Common myeloid progenitor, CD34-positive (primary cell): Measurements from ENCODE around the gene MAP7D3.
"Not testable (repeated sequence)": the region's sequence is repeated elsewhere in the genome, so short reads cannot be mapped to it uniquely, and the experiment has no call there.

Source experiments
- CTCF ChIA-PET: fragments of 350-600 bp; sonication (Branson Sonifier 250); formaldehyde crosslinking; loops from one replicate; lab custom pipeline; 2021; ENCODE audit warnings: antibody characterized with exemption; lab: Charles Lee
- POLR2A ChIA-PET: fragments of 350-600 bp; sonication (Branson Sonifier 250); formaldehyde crosslinking; loops from one replicate; lab custom pipeline; 2021; ENCODE audit warnings: antibody characterized with exemption; lab: Charles Lee
- DNase-seq, 3 donors: peaks; one replicate each; pipeline versions ENCODE4 v3.0.0 to v3.0.0-alpha.2; 2013
- H3K27ac ChIP-seq, 2 experiments: 1 replicate in 1 of 2; 2 replicates in 1 of 2; pipeline ENCODE4 v1.7.0; 2013; ENCODE audit warnings: inconsistent platforms in 2 of 2, low read length in 2 of 2, mild to moderate bottlenecking in 2 of 2, low read depth in 1 of 2, moderate library complexity in 1 of 2; ENCODE audit not compliant: severe bottlenecking in 2 of 2, insufficient read depth in 1 of 2, poor library complexity in 1 of 2
- H3K27me3 ChIP-seq, 5 experiments: replicated peaks in 2 of 5; 1 replicate in 3 of 5; 2 replicates in 2 of 5; pipeline versions ENCODE4 v1.6.1 to v1.7.0; 2013; ENCODE audit warnings: low read length in 4 of 5, mild to moderate bottlenecking in 2 of 5, moderate library complexity in 2 of 5, inconsistent platforms in 1 of 5; ENCODE audit not compliant: insufficient read depth in 5 of 5, control insufficient read depth in 4 of 5
- H3K36me3 ChIP-seq, 4 experiments: 1 replicate in 2 of 4; 2 replicates in 2 of 4; pipeline versions ENCODE4 v1.6.1 to v1.7.0; 2013; ENCODE audit warnings: low read length in 3 of 4, control low read depth in 1 of 4, mild to moderate bottlenecking in 1 of 4; ENCODE audit not compliant: control insufficient read depth in 4 of 4, insufficient read depth in 4 of 4
- H3K4me1 ChIP-seq, 4 experiments: 1 replicate in 3 of 4; 2 replicates in 1 of 4; pipeline versions ENCODE4 v1.6.1 to v1.7.1; 2013; ENCODE audit warnings: low read length in 3 of 4, mild to moderate bottlenecking in 3 of 4, control low read depth in 1 of 4, inconsistent platforms in 1 of 4, moderate library complexity in 1 of 4; ENCODE audit not compliant: control insufficient read depth in 4 of 4, insufficient read depth in 4 of 4; ENCODE audit errors: control extremely low read depth in 1 of 4
- H3K4me3 ChIP-seq, 7 experiments: 1 replicate in 4 of 7; 2 replicates in 3 of 7; pipeline versions ENCODE4 v1.5.1 to v1.7.0; 2013; ENCODE audit warnings: mild to moderate bottlenecking in 7 of 7, low read length in 6 of 7, moderate library complexity in 6 of 7, inconsistent platforms in 2 of 7, low read depth in 2 of 7, control low read depth in 1 of 7; ENCODE audit not compliant: insufficient read depth in 4 of 7, control insufficient read depth in 1 of 7; ENCODE audit errors: extremely low read depth in 1 of 7
- H3K9me3 ChIP-seq, 5 experiments: 1 replicate in 4 of 5; 2 replicates in 1 of 5; pipeline versions ENCODE4 v1.6.1 to v1.7.1; 2013; ENCODE audit warnings: low read length in 4 of 5, mild to moderate bottlenecking in 2 of 5, inconsistent platforms in 1 of 5, low read depth in 1 of 5, moderate library complexity in 1 of 5; ENCODE audit not compliant: control insufficient read depth in 4 of 5, insufficient read depth in 2 of 5; ENCODE audit errors: control extremely low read depth in 1 of 5
- WGBS: methylation state at CpG from one replicate; pipeline ENCODE4 v1.1.5; 2013; ENCODE audit not compliant: insufficient coverage; 5-methylcytosine and 5-hydroxymethylcytosine counted together

MAP7D3 gene

DNA sequence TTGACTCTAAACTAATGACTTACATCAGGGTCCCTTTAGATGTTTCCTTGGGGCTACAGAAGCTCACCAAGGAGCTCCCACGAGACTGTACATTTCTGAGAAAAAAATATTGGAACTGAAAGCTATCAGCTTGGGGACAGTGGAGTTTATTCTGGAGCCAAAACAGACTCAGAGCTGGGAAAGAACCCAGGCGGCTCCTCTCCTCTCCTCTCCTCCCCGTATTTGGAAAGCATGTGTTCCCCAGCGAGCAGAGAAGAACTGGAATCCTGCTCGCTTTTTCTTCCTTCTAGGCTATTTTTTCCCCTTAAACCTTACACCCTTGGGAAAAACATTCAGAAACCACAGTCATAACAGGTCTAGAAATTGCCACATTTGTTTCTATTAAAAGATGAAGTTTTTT lies 4.3 kb upstream of the MAP7D3 start:
- H3K27ac ChIP-seq: no peak overlapping the region
- H3K9me3 ChIP-seq: no peaks in the 10 kb centered on the region
- H3K4me3 ChIP-seq: no peak overlapping the region
- no peaks in the 10 kb centered on the region for H3K36me3 ChIP-seq
- DNase-seq: no peak
- WGBS: 79% methylated on average over 4 of the region's 5 CpGs
- peaks cover 0 to 13% (median 9%) of the 10 kb centered on the region in 4 experiments for H3K4me1 ChIP-seq
- ChIA-PET POLR2A (no interaction called here), CTCF (interaction anchor here (0.9 to 2.4 kb wide), 2 partner anchors 13 to 93 kb away, joined by 3 to 8 read pairs; no protein-coding TSS in a partner anchor)
- H3K27me3 ChIP-seq: peaks cover 0 to 6% (median 0%) of the 10 kb centered on the region in 5 experiments

DNA sequence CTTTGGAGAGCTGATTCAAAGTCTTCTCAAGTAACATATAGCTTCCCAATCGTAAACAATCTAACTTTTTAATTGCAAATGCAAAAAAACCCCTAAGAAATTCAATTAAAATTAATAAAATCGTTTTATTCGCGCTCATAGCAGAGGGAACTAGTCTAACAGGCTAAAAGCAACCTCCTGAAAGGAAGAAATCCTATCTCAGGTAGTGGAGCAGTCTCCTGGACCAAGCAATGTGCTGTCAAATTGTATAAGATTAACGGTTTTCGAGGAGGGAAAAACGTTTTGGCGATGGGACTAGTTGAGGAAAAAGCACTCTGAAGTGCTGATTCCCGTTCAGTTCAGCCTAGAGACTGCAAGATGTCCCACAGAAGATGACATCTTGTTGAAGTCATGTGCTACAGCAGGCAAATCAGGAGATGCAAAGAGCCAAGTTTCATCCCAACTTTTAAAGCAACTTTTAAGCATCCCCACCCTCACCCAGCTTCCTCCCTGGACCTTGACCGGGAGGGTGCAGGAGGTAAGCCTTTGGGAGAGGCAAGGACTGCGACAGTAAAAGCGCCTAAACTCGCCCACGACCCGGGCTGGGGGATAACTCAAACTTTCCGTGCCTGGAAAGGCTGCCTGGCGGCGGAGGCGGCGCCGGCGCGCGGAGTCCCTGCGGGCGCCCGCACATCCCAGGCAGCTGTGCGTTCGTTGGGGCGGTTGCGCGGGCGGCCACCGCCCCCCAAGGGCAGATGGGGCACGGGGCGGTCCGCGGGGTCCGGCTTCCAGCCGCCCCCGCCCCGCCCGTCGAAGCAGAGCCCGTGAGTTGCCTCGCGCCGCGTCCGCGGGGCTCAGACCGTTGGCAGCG lies 784 bp downstream of the MAP7D3 start:
- peak overlapping the region in 1 of 2 experiments; percentile 25 for H3K27ac ChIP-seq
- CTCF ChIA-PET: interaction anchor here (1.6 kb wide), 1 partner anchor 17 kb away, joined by 5 read pairs; no protein-coding TSS in a partner anchor
- peak overlapping the region; percentile 65 to 82 (median 69) for H3K4me3 ChIP-seq
- H3K27me3 ChIP-seq: peaks cover 0 to 9% (median 0%) of the 10 kb centered on the region in 5 experiments
- peaks cover 2 to 12% (median 4%) of the 10 kb centered on the region in 4 experiments for H3K4me1 ChIP-seq
- peak in 2 of 3 donors; percentile 13 to 31 for DNase-seq
- WGBS: 33% methylated on average over 52 of the region's 53 CpGs
- POLR2A ChIA-PET: no interaction called here
- H3K9me3 ChIP-seq: no peaks in the 10 kb centered on the region
- H3K36me3 ChIP-seq: no peaks in the 10 kb centered on the region

DNA sequence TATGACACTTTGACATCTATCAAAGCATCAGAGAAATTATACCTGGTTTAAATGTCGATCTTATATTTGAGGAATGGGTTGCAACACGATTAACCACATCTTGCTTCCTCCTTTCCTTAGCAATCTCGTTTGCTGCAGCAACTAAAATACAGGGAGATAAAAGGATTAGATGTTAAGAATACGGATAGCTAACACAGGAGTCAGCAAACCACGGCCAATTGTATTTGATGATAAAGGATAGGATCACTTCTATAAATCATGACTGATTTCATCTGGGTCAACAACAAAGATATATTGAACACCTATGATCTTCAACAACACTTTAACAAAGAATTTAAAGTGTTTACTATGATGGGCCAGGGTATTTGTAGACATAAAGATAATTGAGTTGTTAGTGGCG lies 5.0 kb downstream of the MAP7D3 start:
- 73% methylated on average over 2 of the region's 6 CpGs for WGBS

DNA sequence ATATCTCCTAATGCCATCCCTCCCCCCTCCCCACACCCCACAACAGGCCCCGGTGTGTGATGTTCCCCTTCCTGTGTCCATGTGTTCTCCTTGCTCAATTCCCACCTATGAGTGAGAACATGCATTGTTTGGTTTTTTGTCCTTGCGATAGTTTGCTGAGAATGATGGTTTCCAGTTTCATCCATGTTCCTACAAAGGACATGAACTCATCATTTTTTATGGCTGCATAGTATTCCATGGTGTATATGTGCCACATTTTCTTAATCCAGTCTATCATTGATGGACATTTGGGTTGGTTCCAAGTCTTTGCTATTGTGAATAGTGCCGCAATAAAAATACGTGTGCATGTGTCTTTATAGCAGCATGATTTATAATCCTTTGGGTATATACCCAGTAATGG lies 13.4 kb downstream of the MAP7D3 start:
- H3K4me3 ChIP-seq, POLR2A ChIA-PET, H3K27me3 ChIP-seq, H3K9me3 ChIP-seq, H3K27ac ChIP-seq, CTCF ChIA-PET, DNase-seq, H3K4me1 ChIP-seq: not testable (repeated sequence)
- no CpG with 5 or more reads among the region's 4 CpGs for WGBS
- H3K36me3 ChIP-seq: peaks cover 6 to 23% (median 7%) of the 10 kb centered on the region in 4 experiments

More for the DNA sequence above, 5.0 kb downstream of the MAP7D3 start:
- CTCF ChIA-PET: interaction anchor here (0.7 kb wide), 1 partner anchor 22 kb away, joined by 3 read pairs; no protein-coding TSS in a partner anchor
- DNase-seq: no peak
- Histone ChIP-seq H3K27me3 (peaks cover 0 to 6% (median 0%) of the 10 kb centered on the region in 5 experiments), H3K9me3 (no peaks in the 10 kb centered on the region), H3K4me3 (no peak overlapping the region), H3K27ac (no peak overlapping the region), H3K36me3 (peaks cover 5 to 20% (median 12%) of the 10 kb centered on the region in 4 experiments), H3K4me1 (peaks cover 2 to 8% (median 4%) of the 10 kb centered on the region in 4 experiments)
- POLR2A ChIA-PET: no interaction called here

DNA sequence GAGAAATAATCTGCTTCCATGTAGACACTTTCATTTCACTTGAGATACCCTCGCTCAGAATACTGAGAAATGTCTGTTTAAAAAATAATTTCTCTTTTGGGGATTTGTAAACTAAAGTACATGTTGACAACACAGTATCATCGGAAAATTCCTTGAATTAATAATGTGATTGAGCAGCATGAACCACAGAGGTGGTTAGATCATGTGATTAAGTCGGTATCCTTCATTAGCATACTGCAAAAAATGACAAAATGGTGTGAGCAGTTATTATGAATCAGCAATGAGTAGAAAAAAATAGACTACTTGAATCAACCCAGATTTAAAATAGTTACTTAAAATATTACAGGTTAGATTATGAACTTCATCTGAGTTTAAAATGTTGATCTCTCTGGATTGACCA lies 14.1 kb downstream of the MAP7D3 start:
- ChIA-PET CTCF (no interaction called here), POLR2A (no interaction called here)
- no peaks in the 10 kb centered on the region for H3K9me3 ChIP-seq
- peaks cover 4 to 21% (median 5%) of the 10 kb centered on the region in 4 experiments for H3K36me3 ChIP-seq
- no peak overlapping the region for H3K27ac ChIP-seq
- no peaks in the 10 kb centered on the region for H3K27me3 ChIP-seq
- peak in 1 of 3 donors; percentile 8 for DNase-seq
- no peaks in the 10 kb centered on the region for H3K4me1 ChIP-seq
- H3K4me3 ChIP-seq: no peak overlapping the region
- 80% methylated on average over 1 of the region's 3 CpGs for WGBS

DNA sequence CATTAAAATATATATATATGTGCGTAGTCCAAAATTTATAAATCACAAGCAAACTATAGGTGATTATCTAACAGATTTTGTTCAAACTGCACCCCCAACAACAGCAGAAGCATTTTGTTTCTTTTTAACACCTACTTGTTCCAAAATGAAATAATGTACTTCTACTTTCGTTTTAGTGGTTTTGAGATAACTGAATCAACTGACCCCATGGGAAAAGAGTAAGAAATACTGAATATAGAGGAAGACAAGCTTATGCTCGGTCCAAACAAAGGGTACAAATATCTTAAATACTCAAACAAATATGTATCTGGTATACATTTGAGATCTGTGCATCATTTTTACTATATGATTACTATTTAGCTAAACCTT lies 22.4 kb downstream of the MAP7D3 start:
- CTCF ChIA-PET: interaction anchor here (1.0 to 1.2 kb wide), 3 partner anchors 19 to 201 kb away, joined by 3 to 4 read pairs (median 3); no protein-coding TSS in a partner anchor
- DNase-seq: peak in 2 of 3 donors; percentile 39 to 52

More for the DNA sequence above, 22.4 kb downstream of the MAP7D3 start:
- no CpG with 5 or more reads among the region's 3 CpGs for WGBS
- peaks cover 4 to 37% (median 12%) of the 10 kb centered on the region in 4 experiments for H3K36me3 ChIP-seq
- peaks cover 5 to 17% (median 8%) of the 10 kb centered on the region in 4 experiments for H3K4me1 ChIP-seq
- peak overlapping the region in 1 of 7 experiments; percentile 38 for H3K4me3 ChIP-seq
- POLR2A ChIA-PET: interaction anchor here (0.6 kb wide), 1 partner anchor 676 kb away, joined by 4 read pairs; no protein-coding TSS in a partner anchor
- no peaks in the 10 kb centered on the region for H3K9me3 ChIP-seq
- no peaks in the 10 kb centered on the region for H3K27me3 ChIP-seq
- peak overlapping the region; percentile 55 to 74 for H3K27ac ChIP-seq
